Brain microvascular endothelial cell (primary cell): ENCODE data around the gene WASF3.
"Not testable (repeated sequence)": the region's sequence is repeated elsewhere in the genome, so short reads cannot be mapped to it uniquely, and the experiment has no call there.

Experiments
- DNase-seq: peaks from one replicate; pipeline ENCODE4 v3.0.0-alpha.2; 2020
- H3K27ac ChIP-seq: fragments of 250-450 bp; sonication (Bioruptor Pico); 2 replicates; pipeline ENCODE4 v1.5.1; 2020; ENCODE audit warnings: mild to moderate bottlenecking, moderate library complexity
- H3K27me3 ChIP-seq: fragments of 250-450 bp; sonication (Bioruptor Pico); replicated peaks from 2 replicates; pipeline ENCODE4 v1.5.1; 2020; ENCODE audit warnings: mild to moderate bottlenecking
- H3K36me3 ChIP-seq: fragments of 250-450 bp; sonication (Bioruptor Pico); replicated peaks from 2 replicates; pipeline ENCODE4 v1.5.1; 2020; ENCODE audit warnings: mild to moderate bottlenecking
- H3K4me3 ChIP-seq: 2 replicates; pipeline ENCODE4 v1.5.1; 2011; ENCODE audit warnings: low read depth, mild to moderate bottlenecking, control low read depth, low read length, moderate library complexity
- CTCF ChIP-seq: IDR thresholded peaks from 2 replicates; pipeline ENCODE4 v1.5.1; 2011; ENCODE audit warnings: low read depth, mild to moderate bottlenecking, moderate library complexity, low read length, control low read depth, inconsistent platforms; ENCODE audit errors: missing control alignments
- in situ Hi-C: cut with HindIII; loops from 2 replicates; pipeline ENCODE4 v1.10.0; 2017; ENCODE audit warnings: low sequenced_read_pairs, low pct_ligation_motif_present

WASF3 gene

GRCh38 chr13:26626271-26626670, 68.8 kb downstream of the WASF3 start:
- H3K36me3 ChIP-seq, result no peaks in the 10 kb centered on the region
- H3K27me3 ChIP-seq, result no peaks in the 10 kb centered on the region
- no peak for TF ChIP-seq CTCF
- H3K4me3 ChIP-seq, result no peak overlapping the region
- in situ Hi-C loops, result no loop called here
- DNase-seq, result no peak
- no peak overlapping the region for H3K27ac ChIP-seq

GRCh38 chr13:26628706-26629105, 71.2 kb downstream of the WASF3 start:
- no peak overlapping the region for H3K4me3 ChIP-seq
- H3K27me3 ChIP-seq, result no peaks in the 10 kb centered on the region
- DNase-seq, result peak; percentile 24
- no peak overlapping the region for H3K27ac ChIP-seq
- TF ChIP-seq CTCF, result peak; percentile 44
- in situ Hi-C loops, result no loop called here
- H3K36me3 ChIP-seq, result no peaks in the 10 kb centered on the region

DNA sequence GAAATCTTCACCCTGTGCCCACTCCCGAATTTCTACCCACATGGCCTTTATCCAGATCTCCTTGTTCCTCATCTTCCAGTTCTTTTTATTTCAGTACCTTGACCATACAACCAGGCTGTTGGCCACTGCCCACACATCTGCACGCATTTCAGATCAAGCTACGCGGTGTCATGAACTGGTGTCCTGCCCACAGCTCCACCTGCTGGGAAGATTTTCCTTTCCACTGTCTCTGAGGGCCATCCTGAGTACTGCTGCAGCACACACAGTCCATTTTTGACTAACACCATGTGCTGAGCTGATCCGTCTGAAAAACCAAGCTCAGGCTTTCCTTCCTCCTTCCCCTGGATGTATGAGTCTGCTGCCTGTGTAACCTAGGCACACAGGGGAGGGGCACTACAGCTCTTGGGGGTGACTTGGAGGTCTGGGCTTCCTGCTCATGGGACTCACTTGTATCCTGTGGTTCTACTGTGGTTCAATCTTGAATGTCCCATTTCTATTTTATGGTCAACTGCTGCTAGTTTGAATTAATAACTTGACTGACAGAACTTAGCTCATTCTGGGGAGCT, 71.9 kb downstream of the WASF3 start:
- no peaks in the 10 kb centered on the region for H3K36me3 ChIP-seq
- peak; percentile 41 for TF ChIP-seq CTCF
- no peak overlapping the region for H3K27ac ChIP-seq
- no peak overlapping the region for H3K4me3 ChIP-seq
- peak; percentile 5 for DNase-seq
- no peaks in the 10 kb centered on the region for H3K27me3 ChIP-seq
- in situ Hi-C loops, result no loop called here

- DNase-seq, H3K36me3 ChIP-seq, H3K27ac ChIP-seq, in situ Hi-C loops, H3K27me3 ChIP-seq, H3K4me3 ChIP-seq: not testable (repeated sequence)
Observed at GRCh38 chr13:26635634-26636033, 78.2 kb downstream of the WASF3 start.

DNA sequence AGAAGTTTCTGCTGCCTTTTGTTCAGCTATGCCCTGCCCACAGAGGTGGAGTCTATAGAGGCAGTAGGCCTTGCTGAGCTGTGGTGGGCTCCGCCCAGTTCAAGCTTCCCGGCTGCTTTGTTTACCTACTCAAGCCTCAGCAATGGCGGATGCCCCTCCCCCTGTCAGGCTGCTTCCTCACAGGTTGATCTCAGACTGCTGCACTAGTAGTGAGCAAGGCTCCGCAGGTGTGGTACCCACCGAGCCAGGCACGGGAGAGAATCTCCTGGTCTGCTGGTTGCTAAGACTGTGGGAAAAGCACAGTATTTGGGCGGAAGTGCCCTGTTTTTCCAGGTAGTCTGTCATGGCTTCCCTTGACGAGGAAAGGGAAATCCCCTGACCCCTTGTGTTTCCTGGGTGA, 78.6 kb downstream of the WASF3 start:
- H3K27me3 ChIP-seq, in situ Hi-C loops, H3K36me3 ChIP-seq, DNase-seq, H3K4me3 ChIP-seq, H3K27ac ChIP-seq: not testable (repeated sequence)

DNA sequence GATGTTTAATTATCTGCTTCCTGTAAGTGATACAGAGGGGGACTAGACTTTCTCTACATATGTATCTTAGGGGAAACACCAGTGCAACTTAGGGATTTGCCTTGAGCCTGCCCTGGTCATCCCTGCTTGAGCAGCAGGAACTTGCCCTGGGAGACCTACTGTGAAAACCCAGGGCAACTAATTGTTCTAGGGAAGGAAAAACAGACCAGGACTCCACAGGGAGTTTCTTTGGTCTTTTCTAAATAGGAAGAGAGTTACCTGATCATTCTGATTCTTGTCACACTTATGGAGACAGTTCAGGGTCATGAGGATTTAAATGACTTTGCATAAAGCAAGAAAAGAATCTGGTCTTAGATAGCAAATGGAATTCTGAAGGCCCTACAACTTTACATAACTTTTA, 89.1 kb downstream of the WASF3 start:
- in situ Hi-C loops, result no loop called here
- TF ChIP-seq CTCF, result no peak

GRCh38 chr13:26651234-26651633, 93.8 kb downstream of the WASF3 start:
- no peak for TF ChIP-seq CTCF
- no peak for DNase-seq
- in situ Hi-C loops, result no loop called here

More for the DNA sequence above, 89.1 kb downstream of the WASF3 start:
- no peak for DNase-seq
- no peak overlapping the region for H3K27ac ChIP-seq
- H3K27me3 ChIP-seq, result no peaks in the 10 kb centered on the region
- no peak overlapping the region for H3K4me3 ChIP-seq
- H3K36me3 ChIP-seq, result no peaks in the 10 kb centered on the region

More at GRCh38 chr13:26651234-26651633, 93.8 kb downstream of the WASF3 start:
- Histone ChIP-seq H3K36me3 (no peaks in the 10 kb centered on the region), H3K27ac (no peak overlapping the region), H3K27me3 (no peaks in the 10 kb centered on the region), H3K4me3 (no peak overlapping the region)
